Calu3 (cell line): ENCODE results near the gene SCYGR4. TPM values are rescaled to one million over a fixed set of nuclear protein-coding genes. Genes with fewer than 3 reads are reported as not detected.

Experiments used
- BruUV-seq: library from RNA; stranded (reverse); fragments of 400-500 nt; replicated peaks from 2 replicates; lab custom pipeline; 2021; lab: Mats Ljungman, UMichigan
- CTCF ChIA-PET: fragments of 300-600 bp; sonication (Branson Sonifier 250); formaldehyde crosslinking; loops from one replicate; lab custom pipeline; 2022; ENCODE audit warnings: antibody characterized with exemption; lab: Charles Lee
- DNase-seq: peaks from one replicate; pipeline ENCODE4 v3.0.0; 2022
- H3K27ac Mint-ChIP-seq: one replicate; pipeline ENCODE4 v1.8.0; 2022; ENCODE audit warnings: mixed read lengths; ENCODE audit not compliant: unreplicated experiment
- H3K27me3 Mint-ChIP-seq: one replicate; pipeline ENCODE4 v1.8.0; 2022; ENCODE audit warnings: mixed read lengths; ENCODE audit not compliant: unreplicated experiment
- H3K36me3 Mint-ChIP-seq: one replicate; pipeline ENCODE4 v1.8.0; 2022; ENCODE audit warnings: mild to moderate bottlenecking, moderate library complexity, mixed read lengths; ENCODE audit not compliant: insufficient read depth, unreplicated experiment
- H3K4me1 Mint-ChIP-seq: one replicate; pipeline ENCODE4 v1.8.0; 2022; ENCODE audit warnings: mild to moderate bottlenecking, low read depth, mixed read lengths; ENCODE audit not compliant: unreplicated experiment
- H3K4me3 Mint-ChIP-seq: one replicate; pipeline ENCODE4 v1.8.0; 2022; ENCODE audit warnings: mild to moderate bottlenecking, low read depth, moderate library complexity, mixed read lengths; ENCODE audit not compliant: unreplicated experiment
- H3K9me3 Mint-ChIP-seq: one replicate; pipeline ENCODE4 v1.8.0; 2022; ENCODE audit warnings: low read depth, mixed read lengths; ENCODE audit not compliant: unreplicated experiment
- CTCF ChIP-seq: fragments of 200-600 bp; IDR thresholded peaks from one replicate; pipeline ENCODE4 v1.8.0; 2022; ENCODE audit warnings: antibody characterized with exemption; ENCODE audit not compliant: unreplicated experiment
- intact Hi-C: fragments of 100-400 bp; cut with micrococcal nuclease; formaldehyde crosslinking; loops from one replicate; pipeline ENCODE4 v1.10.0; 2022; ENCODE audit not compliant: unreplicated experiment
- total RNA-seq: library from RNA; stranded (reverse); gene quantifications from 2 replicates; pipeline ENCODE4 v1.2.3, GENCODE V29; 2022

The SCYGR4 gene
- total RNA-seq, 1 experiment from 2014 or later: not detected

GRCh38 chr2:227614246-227614645, 3.1 kb upstream of the SCYGR4 start:
- Mint-ChIP-seq H3K9me3 (no peaks in the 10 kb centered on the region), H3K4me1 (peaks cover 14% of the 10 kb centered on the region), H3K27ac (no peak overlapping the region), H3K27me3 (peaks cover 9% of the 10 kb centered on the region), H3K4me3 (no peak overlapping the region), H3K36me3 (no peaks in the 10 kb centered on the region)
- no peak for DNase-seq
- no peak for TF ChIP-seq CTCF
- CTCF ChIA-PET: no interaction called here
- no TSS peak for BruUV-seq
- intact Hi-C loops: no loop called here

GRCh38 chr2:227614740-227615139, 2.6 kb upstream of the SCYGR4 start, which contains the start of gene SCYGR3:
SCYGR3 (minus strand) TSS chr2:227614840; CDS start chr2:227614840, 0 bp downstream.
- no TSS peak for BruUV-seq
- TF ChIP-seq CTCF: no peak
- Mint-ChIP-seq H3K9me3 (no peaks in the 10 kb centered on the region), H3K27me3 (peaks cover 9% of the 10 kb centered on the region), H3K4me1 (peaks cover 14% of the 10 kb centered on the region), H3K27ac (no peak within 1 kb of the TSS), H3K4me3 (no peak within 1 kb of the TSS), H3K36me3 (no peaks in the 10 kb centered on the region)
- no peak for DNase-seq
- CTCF ChIA-PET: no interaction called here
- intact Hi-C loops: no loop called here

- TF ChIP-seq CTCF: no peak
- CTCF ChIA-PET: no interaction called here
- Mint-ChIP-seq H3K4me1 (peaks cover 14% of the 10 kb centered on the region), H3K36me3 (no peaks in the 10 kb centered on the region), H3K27me3 (peaks cover 9% of the 10 kb centered on the region), H3K4me3 (no peak overlapping the region), H3K27ac (no peak overlapping the region), H3K9me3 (no peaks in the 10 kb centered on the region)
- no TSS peak for BruUV-seq
- no peak for DNase-seq
- intact Hi-C loops: no loop called here
Measured at GRCh38 chr2:227615181-227615580, 2.1 kb upstream of the SCYGR4 start.

- no peaks in the 10 kb centered on the region for H3K9me3 Mint-ChIP-seq
- H3K27ac Mint-ChIP-seq: no peak overlapping the region
- H3K36me3 Mint-ChIP-seq: no peaks in the 10 kb centered on the region
- intact Hi-C loops: no loop called here
- no peak overlapping the region for H3K4me3 Mint-ChIP-seq
- no TSS peak for BruUV-seq
- DNase-seq: no peak
- no peak for TF ChIP-seq CTCF
- H3K4me1 Mint-ChIP-seq: peaks cover 14% of the 10 kb centered on the region
- CTCF ChIA-PET: no interaction called here
- peaks cover 9% of the 10 kb centered on the region for H3K27me3 Mint-ChIP-seq
Measured at GRCh38 chr2:227615906-227616305, 1.4 kb upstream of the SCYGR4 start.
